H1 (cell line): ENCODE measurements around the gene SERGEF.

ENCODE experiments used
- RAD21 ChIP-seq, 2 experiments: IDR thresholded peaks in 1 of 2; conservative IDR thresholded peaks in 1 of 2; 2 replicates each; pipeline ENCODE4 v1.6.1; 2011; ENCODE audit warnings: low read depth in 2 of 2, low read length in 2 of 2, improper control_type of control experiment in 1 of 2, inconsistent platforms in 1 of 2, mild to moderate bottlenecking in 1 of 2, moderate library complexity in 1 of 2
- SIN3A ChIP-seq, 2 experiments: IDR thresholded peaks in 1 of 2; conservative IDR thresholded peaks in 1 of 2; 2 replicates each; pipeline ENCODE4 v1.6.1; 2011 to 2012; ENCODE audit warnings: low read length in 2 of 2, improper control_type of control experiment in 1 of 2, low read depth in 1 of 2, mild to moderate bottlenecking in 1 of 2
- TAF1 ChIP-seq: IDR thresholded peaks from 2 replicates; pipeline ENCODE4 v1.6.1; 2011; ENCODE audit warnings: mild to moderate bottlenecking, low read depth, low read length
- TEAD4 ChIP-seq: IDR thresholded peaks from 2 replicates; pipeline ENCODE4 v1.6.1; 2012; ENCODE audit warnings: low read depth, low read length, inconsistent platforms, mixed read lengths
- TF ChIP-seq, protein P1 (sequence below): IDR thresholded peaks from 2 replicates; pipeline ENCODE4 v1.6.1; 2012; ENCODE audit warnings: inconsistent platforms
- TF ChIP-seq, protein P2 (sequence below), 3 experiments: IDR thresholded peaks; 1 replicate in 2 of 3; 2 replicates in 1 of 3; pipeline versions ENCODE4 v1.5.1 to v1.6.1; 2011; ENCODE audit warnings: low read length in 3 of 3, mild to moderate bottlenecking in 3 of 3, inconsistent platforms in 2 of 3, low read depth in 1 of 3, moderate library complexity in 1 of 3; ENCODE audit not compliant: insufficient read depth in 1 of 3; ENCODE audit errors: control extremely low read depth in 1 of 3

DNA sequence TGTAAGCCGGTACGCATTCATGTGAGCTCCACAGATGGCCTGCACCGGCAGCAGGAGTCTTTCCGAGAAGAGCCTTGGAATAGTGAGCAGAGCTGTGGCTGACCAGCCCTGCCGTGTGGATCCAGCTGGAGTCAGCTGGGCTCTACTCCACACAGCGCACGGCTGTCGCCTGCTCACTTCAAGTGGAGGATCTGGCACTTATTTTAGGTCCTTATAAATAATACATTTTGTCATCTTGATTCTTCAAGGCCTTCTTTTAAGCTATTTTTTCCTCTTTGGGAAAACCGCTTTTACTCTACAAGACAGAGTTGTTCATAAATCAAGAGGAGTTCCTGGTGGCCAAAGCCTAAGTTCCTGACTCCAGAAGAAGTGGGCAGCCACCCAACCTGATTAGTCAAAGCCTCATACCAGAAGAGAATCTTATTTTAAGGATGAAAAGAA, 184.5 kb downstream of the SERGEF start:
- TF ChIP-seq, protein P1, sequence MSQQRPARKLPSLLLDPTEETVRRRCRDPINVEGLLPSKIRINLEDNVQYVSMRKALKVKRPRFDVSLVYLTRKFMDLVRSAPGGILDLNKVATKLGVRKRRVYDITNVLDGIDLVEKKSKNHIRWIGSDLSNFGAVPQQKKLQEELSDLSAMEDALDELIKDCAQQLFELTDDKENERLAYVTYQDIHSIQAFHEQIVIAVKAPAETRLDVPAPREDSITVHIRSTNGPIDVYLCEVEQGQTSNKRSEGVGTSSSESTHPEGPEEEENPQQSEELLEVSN, result no peak
- TF ChIP-seq, protein P2, sequence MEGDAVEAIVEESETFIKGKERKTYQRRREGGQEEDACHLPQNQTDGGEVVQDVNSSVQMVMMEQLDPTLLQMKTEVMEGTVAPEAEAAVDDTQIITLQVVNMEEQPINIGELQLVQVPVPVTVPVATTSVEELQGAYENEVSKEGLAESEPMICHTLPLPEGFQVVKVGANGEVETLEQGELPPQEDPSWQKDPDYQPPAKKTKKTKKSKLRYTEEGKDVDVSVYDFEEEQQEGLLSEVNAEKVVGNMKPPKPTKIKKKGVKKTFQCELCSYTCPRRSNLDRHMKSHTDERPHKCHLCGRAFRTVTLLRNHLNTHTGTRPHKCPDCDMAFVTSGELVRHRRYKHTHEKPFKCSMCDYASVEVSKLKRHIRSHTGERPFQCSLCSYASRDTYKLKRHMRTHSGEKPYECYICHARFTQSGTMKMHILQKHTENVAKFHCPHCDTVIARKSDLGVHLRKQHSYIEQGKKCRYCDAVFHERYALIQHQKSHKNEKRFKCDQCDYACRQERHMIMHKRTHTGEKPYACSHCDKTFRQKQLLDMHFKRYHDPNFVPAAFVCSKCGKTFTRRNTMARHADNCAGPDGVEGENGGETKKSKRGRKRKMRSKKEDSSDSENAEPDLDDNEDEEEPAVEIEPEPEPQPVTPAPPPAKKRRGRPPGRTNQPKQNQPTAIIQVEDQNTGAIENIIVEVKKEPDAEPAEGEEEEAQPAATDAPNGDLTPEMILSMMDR (IDR thresholded peaks at IDR 0.05; ENCODE audit: control extremely low read depth in 1 of 3, insufficient read depth in 1 of 3, low read depth in 1 of 3, low read length in 3 of 3), result no peak
- no peak for TF ChIP-seq RAD21 (IDR thresholded peaks at IDR 0.05 in 1 of 2, conservative IDR thresholded peaks at IDR 0.05 in 1 of 2; ENCODE audit: low read depth in 2 of 2, low read length in 2 of 2)
- no peak for TF ChIP-seq TEAD4
- TF ChIP-seq TAF1, result no peak
- no peak for TF ChIP-seq SIN3A (conservative IDR thresholded peaks at IDR 0.05 in 1 of 2, IDR thresholded peaks at IDR 0.05 in 1 of 2; ENCODE audit: low read depth in 1 of 2, low read length in 2 of 2)
